H1 (cell line): ENCODE data around the gene AMPD3. TPM values are rescaled to one million over a fixed set of nuclear protein-coding genes. Genes with fewer than 3 reads are reported as not detected.

Experiments
- ATF3 ChIP-seq: IDR thresholded peaks from 2 replicates; pipeline ENCODE4 v1.6.1; 2011; ENCODE audit warnings: low read depth, mild to moderate bottlenecking, low read length; ENCODE audit not compliant: insufficient read depth
- HDAC2 ChIP-seq, 2 experiments: fragments of 300-600 bp in 1 of 2; sonication (generic) in 1 of 2; IDR thresholded peaks; 2 replicates each; pipeline ENCODE4 v1.6.1; 2011 to 2012; ENCODE audit warnings: low read depth in 2 of 2, low read length in 2 of 2, mild to moderate bottlenecking in 2 of 2, moderate library complexity in 2 of 2, borderline replicate concordance in 1 of 2, inconsistent platforms in 1 of 2
- NANOG ChIP-seq: IDR thresholded peaks from 2 replicates; pipeline ENCODE4 v1.6.1; 2011; ENCODE audit warnings: low read length, low read depth, mild to moderate bottlenecking, inconsistent platforms; ENCODE audit not compliant: insufficient read depth, poor library complexity, severe bottlenecking
- polyA plus RNA-seq, 7 experiments: library from polyadenylated mRNA; depleted of rRNA in 3 of 7; stranded (reverse) in 5 of 7; unstranded in 2 of 7; fragments of >200 nt in 5 of 7; fragments of 200-250 nt in 2 of 7; gene quantifications; 1 replicate in 5 of 7; 2 replicates in 1 of 7; 4 replicates in 1 of 7; pipeline versions ENCODE4 v1.2.1 to v1.2.3, GENCODE V29; 2011 to 2013; ENCODE audit warnings: missing spikeins in 2 of 7, mixed read lengths in 2 of 7
- total RNA-seq: library from RNA; stranded (reverse); fragmentation: NEBNext Ultra II Directional; extraction: Animal tissue kit (Norgen Biotek cat#: 25700); gene quantifications from 2 replicates; pipeline ENCODE4 v1.2.1, GENCODE V29; 2021

Gene AMPD3
- total and polyA plus RNA-seq, 2 of the 8 experiments (the other 6 are each of a cell fraction or from before 2014, with no cell fraction given): 4.0 to 6.3 TPM

- no peak for TF ChIP-seq ATF3
- TF ChIP-seq NANOG: no peak
- no peak for TF ChIP-seq HDAC2 (IDR thresholded peaks at IDR 0.05; ENCODE audit: borderline replicate concordance in 1 of 2, low read depth in 2 of 2, low read length in 2 of 2)
- TF ChIP-seq, all 59 proteins: peak for 0
Observed at GRCh38 chr11:10447445-10447844, 7.6 kb upstream of the AMPD3 start (continued).
